ENCODE data around the gene GNG12. TPM values are rescaled to one million over a fixed set of nuclear protein-coding genes. Genes with fewer than 3 reads are reported as not detected.
A peak's percentile ranks its signal among the peaks of the same experiment; 100 is the strongest.

Gene GNG12
- total RNA-seq, 1 experiment from 2014 or later, result 102 TPM

GRCh38 chr1:67880056-67880601 lies 46.9 kb upstream of the GNG12 start:
- POLR2A ChIA-PET (ENCODE audit: unreplicated experiment), result no interaction called here

GRCh38 chr1:67879485-67879884 lies 46.2 kb upstream of the GNG12 start:
- Histone ChIP-seq H3K9me2 (ENCODE audit: insufficient read depth) (no peaks in the 10 kb centered on the region), H3K27ac (no peak overlapping the region), H2AFZ (no peak overlapping the region), H3K27me3 (ENCODE audit: insufficient read depth, low read depth) (no peaks in the 10 kb centered on the region), H3F3A (ENCODE audit: insufficient read depth, low read depth) (peaks cover 13% of the 10 kb centered on the region), H3K9me3 (ENCODE audit: insufficient read depth, low read depth) (0 out of 2 replicates have a peak, but pooled peaks cover 4% of the 10 kb centered on the region), H3K4me2 (no peak overlapping the region), H3K4me1 (replicated peaks; ENCODE audit: insufficient read depth) (peaks cover 9% of the 10 kb centered on the region; the same call in 1 of the 2 replicates), H3K79me2 (ENCODE audit: low read depth) (no peaks in the 10 kb centered on the region), H4K20me1 (ENCODE audit: insufficient read depth) (no peaks in the 10 kb centered on the region), H3K4me3 (no peak overlapping the region), H3K36me3 (ENCODE audit: low read depth) (no peaks in the 10 kb centered on the region)
- ChIA-PET CTCF (no interaction called here), POLR2A (ENCODE audit: unreplicated experiment) (no interaction called here)
- intact Hi-C loops (cut with micrococcal nuclease; ENCODE audit: unreplicated experiment), result no loop called here
- TF ChIP-seq CTCF (conservative IDR thresholded peaks at IDR 0.05) (no peak), EZH2 (IDR thresholded peaks at IDR 0.05; ENCODE audit: low read depth) (no peak)
- BruUV-seq (replicated peaks), result no TSS peak
- no peak for DNase-seq

More at GRCh38 chr1:67880056-67880601, 46.9 kb upstream of the GNG12 start:
- CTCF ChIA-PET, result no interaction called here
- H3K4me1 ChIP-seq (replicated peaks; ENCODE audit: insufficient read depth), result peaks cover 9% of the 10 kb centered on the region; the same call in 1 of the 2 replicates
- no peak overlapping the region for H3K27ac ChIP-seq
- H2AFZ ChIP-seq, result no peak overlapping the region
- no peak overlapping the region for H3K4me3 ChIP-seq
- peak in 1 of 2 experiments; percentile 75 for DNase-seq
- 0 out of 2 replicates have a peak, but pooled peaks cover 4% of the 10 kb centered on the region for H3K9me3 ChIP-seq (ENCODE audit: insufficient read depth, low read depth)
- no peaks in the 10 kb centered on the region for H3K9me2 ChIP-seq (ENCODE audit: insufficient read depth)
- no peaks in the 10 kb centered on the region for H3K79me2 ChIP-seq (ENCODE audit: low read depth)
- H3K36me3 ChIP-seq (ENCODE audit: low read depth), result no peaks in the 10 kb centered on the region
- TF ChIP-seq EZH2 (IDR thresholded peaks at IDR 0.05; ENCODE audit: low read depth) (no peak), CTCF (conservative IDR thresholded peaks at IDR 0.05) (no peak)
- peaks cover 13% of the 10 kb centered on the region for H3F3A ChIP-seq (ENCODE audit: insufficient read depth, low read depth)
- no TSS peak for BruUV-seq (replicated peaks)
- intact Hi-C loops (cut with micrococcal nuclease; ENCODE audit: unreplicated experiment), result no loop called here
- H3K27me3 ChIP-seq (ENCODE audit: insufficient read depth, low read depth), result no peaks in the 10 kb centered on the region
- no peak overlapping the region for H3K4me2 ChIP-seq
- H4K20me1 ChIP-seq (ENCODE audit: insufficient read depth), result no peaks in the 10 kb centered on the region

GRCh38 chr1:67874501-67875111 lies 41.3 kb upstream of the GNG12 start:
- Histone ChIP-seq H3K9me2 (ENCODE audit: insufficient read depth) (no peaks in the 10 kb centered on the region), H3K27ac (no peak overlapping the region), H3K4me2 (no peak overlapping the region), H3K79me2 (ENCODE audit: low read depth) (no peaks in the 10 kb centered on the region), H3K27me3 (ENCODE audit: insufficient read depth, low read depth) (no peaks in the 10 kb centered on the region), H3F3A (ENCODE audit: insufficient read depth, low read depth) (peaks cover under 1% of the 10 kb centered on the region; the same call in 1 of the 2 replicates), H3K4me3 (no peak overlapping the region), H3K9me3 (ENCODE audit: insufficient read depth, low read depth) (no peaks in the 10 kb centered on the region), H3K4me1 (replicated peaks; ENCODE audit: insufficient read depth) (no peaks in the 10 kb centered on the region), H3K36me3 (ENCODE audit: low read depth) (no peaks in the 10 kb centered on the region), H2AFZ (no peak overlapping the region), H4K20me1 (ENCODE audit: insufficient read depth) (no peaks in the 10 kb centered on the region)
- no TSS peak for BruUV-seq (replicated peaks)
- no peak for DNase-seq
- intact Hi-C loops (cut with micrococcal nuclease; ENCODE audit: unreplicated experiment), result no loop called here
- POLR2A ChIA-PET (ENCODE audit: unreplicated experiment), result no interaction called here
- CTCF ChIA-PET, result no interaction called here
- TF ChIP-seq CTCF (conservative IDR thresholded peaks at IDR 0.05) (no peak), EZH2 (IDR thresholded peaks at IDR 0.05; ENCODE audit: low read depth) (no peak)

Data from PC-9 (cell line).